Dermis blood vessel endothelial cell (primary cell): Measurements from ENCODE around the gene VHLL. TPM values are rescaled to one million over a fixed set of nuclear protein-coding genes. Genes with fewer than 3 reads are reported as not detected.

Source experiments
- DNase-seq: peaks from one replicate; pipeline ENCODE4 v3.0.0; 2010
- total RNA-seq: library from RNA; depleted of rRNA; stranded (reverse); fragments of >200 nt; gene quantifications from 2 replicates; pipeline ENCODE4 v1.2.3, GENCODE V29; 2014

VHLL gene
- total RNA-seq, 1 donor from 2014 or later: not detected

DNA sequence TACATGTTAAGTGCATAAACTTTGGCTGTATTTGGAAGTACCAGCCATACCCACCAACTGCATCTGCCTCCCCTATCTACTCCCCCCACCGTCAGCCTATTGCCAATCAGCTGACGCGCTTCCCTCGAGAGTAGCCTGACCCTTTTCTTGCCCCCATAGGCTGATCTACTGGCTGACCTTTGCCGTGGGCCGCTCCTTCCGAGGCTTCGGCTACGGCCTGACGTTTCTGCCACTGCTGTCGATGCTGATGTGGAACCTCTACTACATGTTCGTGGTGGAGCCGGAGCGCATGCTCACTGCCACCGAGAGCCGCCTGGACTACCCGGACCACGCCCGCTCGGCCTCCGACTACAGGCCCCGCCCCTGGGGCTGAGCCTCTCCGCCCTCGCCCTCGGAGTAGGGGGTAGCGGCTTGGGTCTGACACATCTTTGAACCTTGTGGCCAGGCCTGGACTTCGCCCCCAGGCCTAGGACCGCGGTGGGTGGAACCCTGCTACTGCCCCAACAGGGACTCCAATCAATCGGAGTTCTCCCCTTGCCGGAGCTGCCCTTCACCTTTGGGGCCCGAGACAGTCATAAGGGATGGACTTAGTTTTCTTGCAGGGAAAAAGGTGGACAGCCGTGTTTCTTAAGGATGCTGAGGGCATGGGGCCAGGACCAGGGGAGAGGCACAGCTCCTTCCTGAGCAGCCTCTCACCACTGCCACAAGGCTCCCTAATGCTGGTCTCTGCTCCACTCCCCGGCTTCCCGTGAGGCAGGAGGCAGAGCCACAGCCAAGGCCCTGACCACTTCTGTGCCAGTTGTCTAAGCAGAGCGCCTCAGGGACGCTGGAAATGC lies 7.7 kb downstream of the VHLL start:
- DNase-seq: peak; percentile 83

DNA sequence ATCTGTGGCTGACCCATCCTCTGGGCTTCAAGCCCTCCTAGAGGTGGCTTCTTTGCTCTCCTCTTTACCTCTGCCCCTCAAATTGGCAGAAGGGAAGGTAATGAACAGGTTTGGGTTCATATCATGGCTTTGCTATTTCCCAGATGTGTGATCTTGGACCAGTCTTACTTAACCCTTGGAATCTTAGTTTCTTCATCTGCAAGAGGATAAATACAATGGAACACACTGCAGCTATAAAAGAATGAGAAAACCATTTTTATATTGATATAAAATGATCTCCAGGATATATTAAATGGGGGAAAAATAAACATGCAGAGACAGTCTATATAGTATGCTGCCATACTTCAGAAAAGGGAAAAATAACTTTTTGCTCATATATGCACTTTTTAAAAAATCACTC lies 9.2 kb downstream of the VHLL start:
- no peak for DNase-seq

DNA sequence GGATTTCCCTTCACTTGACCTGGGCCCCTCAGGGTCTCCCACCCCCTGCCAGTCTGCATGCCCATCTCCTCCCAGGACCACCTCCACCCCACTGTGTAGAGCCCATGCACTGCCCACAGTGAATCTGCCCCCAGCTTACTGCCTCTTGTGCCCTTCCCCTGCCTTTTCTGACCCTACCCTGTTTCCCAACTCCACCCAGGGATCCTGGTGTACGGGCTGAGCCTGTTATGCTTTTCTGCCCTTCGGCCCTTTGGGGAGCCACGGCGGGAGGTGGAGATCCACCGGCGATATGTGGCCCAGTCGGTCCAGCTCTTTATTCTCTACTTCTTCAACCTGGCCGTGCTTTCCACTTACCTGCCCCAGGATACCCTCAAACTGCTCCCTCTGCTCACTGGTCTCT lies 13.0 kb downstream of the VHLL start:
- no peak for DNase-seq

GRCh38 chr1:156285437-156285836 lies 13.7 kb downstream of the VHLL start:
- DNase-seq: no peak

- DNase-seq: no peak
These were observed 14.3 kb downstream of the VHLL start for GRCh38 chr1:156284757-156285156.

GRCh38 chr1:156284112-156284511 lies 15.0 kb downstream of the VHLL start, which contains the start of gene TMEM79:
TSS of gene TMEM79 (plus strand) at chr1:156284325. CDS start at chr1:156285227, 902 bp downstream.
- no peak for DNase-seq

DNA sequence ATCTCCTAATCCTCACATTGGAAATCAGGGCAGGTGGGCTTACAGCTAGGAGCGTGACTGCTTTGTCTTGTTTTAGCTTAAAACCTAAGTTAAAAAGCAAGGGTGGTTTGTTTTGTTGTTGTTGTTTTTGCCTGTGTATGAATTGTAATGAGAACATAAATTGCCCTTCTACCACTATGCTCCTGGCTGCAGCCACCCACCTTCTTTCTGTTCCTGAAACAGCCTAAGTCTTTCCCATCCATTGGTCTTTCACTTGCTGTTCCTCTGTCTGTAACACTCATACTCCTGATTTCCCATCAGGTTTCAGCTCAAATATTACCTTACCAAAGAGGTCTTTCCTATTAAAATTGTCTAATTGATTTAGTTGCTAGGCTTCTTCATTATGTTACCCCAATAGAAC lies 15.6 kb downstream of the VHLL start:
- DNase-seq: no peak

GRCh38 chr1:156282479-156283222 lies 16.5 kb downstream of the VHLL start, which contains the start of gene SMG5:
TSS of gene SMG5 (minus strand) at chr1:156282825. CDS start at chr1:156282680, 145 bp downstream.
- DNase-seq: peak; percentile 99

- peak; percentile 46 for DNase-seq
These were observed 17.2 kb downstream of the VHLL start for GRCh38 chr1:156281693-156282478.

DNA sequence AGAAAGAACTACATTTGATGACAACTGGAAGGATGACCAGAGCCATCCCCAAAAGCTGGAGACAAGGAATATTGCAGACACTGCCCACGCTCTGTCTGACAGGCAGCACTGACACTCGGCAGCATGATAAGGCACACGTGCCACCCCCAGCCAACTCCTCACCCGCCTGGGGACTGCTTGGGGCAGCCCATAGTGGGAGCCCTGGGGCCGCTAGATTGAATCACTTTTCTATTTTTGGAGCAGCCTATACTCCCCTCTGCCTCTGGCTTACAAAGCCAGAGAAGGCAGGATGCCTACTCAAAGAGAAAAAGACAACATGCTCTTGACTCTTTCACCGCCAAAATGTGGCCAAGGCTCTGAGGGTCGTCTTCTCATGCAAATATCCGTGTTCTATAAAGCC lies 17.8 kb downstream of the VHLL start:
- DNase-seq: peak; percentile 37

- no peak for DNase-seq
These were observed 19.3 kb downstream of the VHLL start for GRCh38 chr1:156279837-156280236.

DNA sequence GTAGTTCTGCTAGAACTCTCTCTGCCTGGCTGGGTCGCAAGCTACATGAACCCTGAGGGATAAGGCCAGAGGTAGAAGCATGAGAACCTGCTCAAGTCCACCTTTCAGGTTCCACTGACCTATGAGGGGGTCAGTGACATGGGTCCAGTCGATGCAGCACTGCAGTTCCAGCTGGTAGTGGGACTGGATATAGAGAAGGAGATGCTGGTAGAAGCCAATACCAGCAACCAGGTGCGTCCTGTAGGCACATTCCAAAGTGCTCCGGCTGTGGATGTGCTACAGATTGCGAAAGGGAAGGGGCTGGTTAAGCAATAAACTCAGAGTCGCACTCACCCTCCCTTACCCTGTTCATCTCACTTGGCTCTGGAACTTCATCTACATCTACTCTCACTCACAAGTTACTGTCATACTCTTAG lies 22.1 kb downstream of the VHLL start:
- no peak for DNase-seq

- DNase-seq: no peak
These were observed 22.6 kb downstream of the VHLL start for GRCh38 chr1:156276532-156276931.

DNA sequence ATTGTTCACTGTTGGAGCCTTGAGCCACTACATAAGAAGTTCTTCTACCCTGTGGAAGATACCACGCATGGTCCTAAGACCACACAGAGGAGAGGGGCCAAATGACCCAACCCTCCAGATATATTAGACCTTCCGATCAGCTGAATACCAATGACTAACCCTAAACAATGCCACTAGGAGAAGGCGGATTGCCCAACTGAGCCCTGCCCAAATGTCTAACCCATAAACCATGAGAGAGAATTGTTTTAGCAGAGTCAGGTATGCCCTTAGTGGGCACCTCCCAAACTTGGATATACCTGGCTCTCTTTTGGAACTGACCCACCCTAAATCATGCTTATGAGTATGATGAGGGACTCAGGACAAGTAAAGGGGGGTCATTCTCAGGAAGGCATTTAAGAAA lies 28.8 kb downstream of the VHLL start:
- no peak for DNase-seq

- DNase-seq: no peak
These were observed 30.8 kb downstream of the VHLL start for GRCh38 chr1:156268336-156268735.

DNA sequence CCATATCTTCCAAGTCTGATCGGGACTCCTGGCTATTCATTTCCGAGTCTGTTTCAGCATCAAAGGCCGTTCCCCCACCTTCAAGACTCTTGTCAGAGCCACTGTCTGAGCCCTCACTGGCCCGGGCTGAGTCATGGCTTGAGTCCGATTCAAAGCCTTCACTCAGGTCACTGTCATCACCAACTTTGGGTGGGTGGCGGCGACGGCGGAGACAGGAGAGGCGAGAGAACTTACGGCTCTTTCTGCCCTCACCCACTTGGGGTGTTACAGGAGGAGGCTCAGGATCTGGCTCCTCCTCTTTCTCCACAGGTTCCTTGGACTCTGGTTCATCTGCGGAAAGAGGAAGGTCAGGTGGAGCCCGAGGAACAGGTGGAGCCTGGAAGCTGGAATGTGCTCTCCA lies 33.1 kb downstream of the VHLL start:
- DNase-seq: no peak

DNA sequence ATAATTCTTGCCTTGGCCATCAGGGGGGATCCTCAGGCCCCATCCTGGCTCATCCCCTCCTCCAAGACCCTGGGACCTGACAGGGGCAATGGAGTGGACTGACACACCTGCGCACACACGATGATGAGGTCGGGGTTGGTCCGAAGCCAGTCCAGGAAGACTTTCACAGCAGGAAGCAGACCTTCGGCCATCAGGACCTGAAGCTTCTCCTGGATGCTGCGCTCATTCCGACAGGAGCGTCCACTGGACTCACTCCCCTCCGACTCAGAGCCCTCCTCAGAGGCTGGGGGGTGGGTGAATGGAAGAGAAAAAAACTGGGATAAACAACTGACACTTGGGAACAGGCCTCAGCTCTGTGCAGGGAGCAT lies 35.8 kb downstream of the VHLL start:
- no peak for DNase-seq

DNA sequence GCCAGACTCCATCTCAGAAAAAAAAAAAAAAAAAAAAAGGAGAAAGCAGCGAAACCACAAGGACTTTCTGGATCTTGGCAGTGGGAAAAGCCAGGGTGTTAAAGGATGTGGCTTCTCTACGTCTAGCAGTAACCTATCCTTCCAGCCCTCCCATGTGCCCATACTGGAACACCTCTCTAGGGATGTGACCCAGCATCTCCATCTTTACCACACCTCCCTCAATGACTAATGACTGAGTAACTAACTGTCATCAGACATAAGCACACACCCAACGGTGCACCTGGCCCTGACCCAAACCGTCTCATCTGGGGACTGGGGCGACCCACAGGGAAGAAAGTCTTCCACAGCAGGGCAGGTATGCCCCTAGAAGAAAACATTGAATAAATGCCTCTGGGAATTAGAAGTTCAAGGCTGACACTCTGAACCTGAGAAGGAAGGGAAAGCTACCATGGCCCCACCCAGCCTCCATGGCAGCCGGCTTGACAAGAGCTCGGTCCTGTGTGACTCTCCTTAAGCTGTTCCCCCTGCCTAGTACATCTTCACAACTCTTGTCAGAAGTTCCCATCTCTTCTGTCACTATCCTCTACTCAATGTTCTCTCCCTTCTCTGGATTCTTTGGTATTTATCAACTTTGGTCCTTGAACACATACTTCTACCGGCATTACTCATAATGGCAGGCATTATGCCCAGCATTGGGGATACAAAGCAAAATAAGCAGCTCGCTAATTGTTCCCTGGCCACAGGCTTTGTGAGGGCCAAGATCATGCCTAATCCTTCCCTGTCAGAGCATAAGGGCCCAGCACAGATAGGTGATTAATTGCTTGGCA lies 36.4 kb downstream of the VHLL start:
- no peak for DNase-seq

DNA sequence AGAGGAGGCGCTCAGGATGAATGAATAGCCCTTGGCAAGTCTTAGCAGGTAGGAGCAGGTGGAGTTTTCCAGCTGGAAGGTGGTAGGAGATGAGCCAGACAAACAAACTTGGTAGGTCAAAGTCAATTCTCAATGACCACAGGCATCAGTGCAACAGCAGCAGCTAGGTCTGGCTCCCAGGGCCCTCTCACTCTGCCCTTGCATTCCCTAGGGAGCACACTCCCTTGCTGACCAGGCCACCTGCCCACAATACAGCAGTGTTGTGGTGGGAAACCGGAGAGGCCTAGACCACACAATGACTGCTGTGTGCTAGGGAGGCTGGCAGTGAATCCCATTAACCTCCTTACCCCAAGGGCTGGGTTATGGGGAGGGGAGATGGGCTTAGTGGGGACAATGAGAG lies 38.2 kb downstream of the VHLL start:
- no peak for DNase-seq

DNA sequence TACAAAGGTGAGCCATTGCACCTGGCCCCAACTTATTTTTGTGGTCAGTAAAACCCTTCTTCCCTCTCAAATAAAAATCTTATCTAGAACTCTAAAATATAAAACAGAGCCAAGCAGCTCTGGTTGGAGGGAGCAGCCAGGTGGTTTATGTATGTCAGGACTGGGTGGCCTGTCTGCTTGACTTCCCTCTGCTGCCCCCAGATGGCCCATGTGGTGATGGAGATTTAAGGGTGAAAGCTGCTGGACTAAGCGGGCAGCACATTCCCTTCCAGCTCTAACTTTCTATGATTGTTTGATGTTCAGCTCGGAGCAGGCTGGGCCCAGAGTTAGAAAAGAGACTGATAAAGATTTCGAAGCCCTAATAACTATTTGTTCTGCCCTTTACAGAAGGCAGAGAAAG lies 39.3 kb downstream of the VHLL start:
- peak; percentile 44 for DNase-seq

DNA sequence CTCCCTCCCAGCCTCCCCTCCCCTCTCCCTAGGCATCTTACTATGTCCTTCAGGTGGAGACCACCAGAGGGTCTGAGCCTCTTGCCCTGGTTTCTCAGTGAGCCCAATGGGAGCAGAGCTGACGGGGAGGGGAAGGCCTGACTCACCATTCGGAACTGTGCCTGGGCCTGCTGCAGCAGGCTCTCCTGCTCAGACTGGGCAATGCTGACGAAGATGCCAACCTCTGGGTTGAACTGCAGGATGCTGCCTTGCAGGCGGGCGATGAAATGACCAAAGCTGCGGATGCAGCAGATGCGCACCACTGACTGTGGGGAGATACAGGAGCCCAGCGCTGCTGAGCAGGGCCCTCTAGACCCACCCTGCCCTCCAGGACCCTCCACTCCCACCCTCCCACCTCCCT lies 40.2 kb downstream of the VHLL start:
- no peak for DNase-seq

GRCh38 chr1:156257711-156258110 lies 41.4 kb downstream of the VHLL start:
- no peak for DNase-seq
